H1 (cell line): ENCODE measurements around the gene ALK.

Experiments
- ASH2L ChIP-seq: fragments of 200-600, 300-600 bp; sonication (generic); IDR thresholded peaks from one replicate; pipeline ENCODE4 v1.7.1; 2017; ENCODE audit warnings: low read length
- CTCF ChIP-seq, 3 experiments: IDR thresholded peaks; 1 replicate in 2 of 3; 2 replicates in 1 of 3; pipeline versions ENCODE4 v1.5.1 to v1.6.1; 2011; ENCODE audit warnings: low read length in 3 of 3, mild to moderate bottlenecking in 3 of 3, inconsistent platforms in 2 of 3, low read depth in 1 of 3, moderate library complexity in 1 of 3; ENCODE audit not compliant: insufficient read depth in 1 of 3; ENCODE audit errors: control extremely low read depth in 1 of 3
- KDM1A ChIP-seq: fragments of 200-600, 300-600 bp; sonication (generic); IDR thresholded peaks from 2 replicates; pipeline ENCODE4 v1.7.1; 2016; ENCODE audit warnings: mild to moderate bottlenecking, low read length, borderline replicate concordance
- MAFK ChIP-seq: IDR thresholded peaks from 2 replicates; pipeline ENCODE4 v1.6.1; 2012; ENCODE audit warnings: low read depth, mild to moderate bottlenecking, improper control_type of control experiment, low read length
- PHF8 ChIP-seq: fragments of 200-600 bp; sonication (generic); conservative IDR thresholded peaks from 2 replicates; pipeline ENCODE4 v1.7.1; 2012; ENCODE audit warnings: low read depth, mild to moderate bottlenecking, inconsistent platforms, low read length, moderate library complexity
- USF2 ChIP-seq: IDR thresholded peaks from 2 replicates; pipeline ENCODE4 v1.6.1; 2011; ENCODE audit warnings: low read length, improper control_type of control experiment
- YY1 ChIP-seq: IDR thresholded peaks from 2 replicates; pipeline ENCODE4 v1.6.1; 2011; ENCODE audit warnings: low read depth, mild to moderate bottlenecking, low read length

DNA sequence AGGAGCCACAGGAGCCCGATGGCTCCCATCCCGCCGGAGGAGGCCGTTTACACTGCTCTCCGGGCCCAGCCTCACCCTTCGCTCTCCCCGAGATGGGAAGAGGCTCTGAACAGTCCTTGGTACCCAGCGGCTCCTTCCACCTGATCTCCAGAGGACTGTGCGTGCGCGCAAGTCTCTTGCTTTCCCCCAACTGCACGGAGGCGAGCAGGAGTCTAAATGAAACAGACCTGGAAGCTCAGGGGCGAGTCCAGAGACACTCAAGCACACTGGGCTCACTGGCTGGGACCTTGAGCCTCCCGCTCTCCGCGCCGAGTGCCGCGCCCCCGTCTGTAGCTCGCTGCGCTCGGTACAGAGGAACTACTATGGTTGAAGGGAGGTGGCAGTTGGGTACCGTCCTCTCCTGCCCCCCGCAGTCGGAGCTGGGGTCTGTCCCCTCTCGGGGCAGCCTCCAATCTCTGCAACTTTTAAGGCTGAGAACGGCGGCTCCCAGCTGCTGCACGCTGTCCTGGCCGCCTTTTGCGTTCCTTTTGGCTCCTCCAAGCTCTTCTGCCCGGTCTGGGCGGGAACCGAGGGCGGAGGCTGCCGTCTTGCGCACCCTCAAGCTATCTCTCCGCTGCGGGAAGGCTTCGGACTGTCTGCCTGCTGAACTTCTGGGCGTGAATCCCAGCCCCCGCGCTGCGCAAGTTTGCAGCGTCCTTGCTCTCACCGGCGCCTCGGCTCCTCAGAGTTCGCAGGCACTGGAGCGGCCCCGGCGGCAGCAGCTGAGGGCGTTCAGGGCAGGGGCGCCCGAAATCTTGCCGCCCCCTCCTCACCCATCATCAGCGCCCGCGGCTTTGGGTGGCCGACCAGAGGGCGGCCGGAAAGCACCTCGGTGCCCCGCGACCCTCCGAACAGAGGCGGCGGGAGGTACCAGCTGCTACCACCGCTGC is 491 bp downstream of the ALK start:
- TF ChIP-seq CTCF (IDR thresholded peaks at IDR 0.05; ENCODE audit: control extremely low read depth in 1 of 3, insufficient read depth in 1 of 3, low read depth in 1 of 3, low read length in 3 of 3) (no peak), PHF8 (no peak), MAFK (no peak), KDM1A (no peak), ASH2L (no peak), USF2 (no peak), YY1 (no peak)
